ENCODE results near the gene ADRA1B. TPM values are rescaled to one million over a fixed set of nuclear protein-coding genes. Genes with fewer than 3 reads are reported as not detected.

The ADRA1B gene
- total and polyA plus RNA-seq, 2 donors (not counting 3 experiments of a cell fraction or from before 2014, with no cell fraction given), result 0.77 TPM; not detected in 1

GRCh38 chr5:159943326-159943725 is 27.0 kb downstream of the ADRA1B start:
- Histone ChIP-seq H3K9ac (replicated peaks; ENCODE audit: extremely low read depth, insufficient read depth, low read length) (no peak overlapping the region), H3K4me3 (replicated peaks in 1 of 3; ENCODE audit: insufficient read depth in 1 of 3, low read depth in 1 of 3, low read length in 3 of 3) (no peak overlapping the region), H3K27ac (ENCODE audit: insufficient read depth, low read depth, low read length) (no peak overlapping the region), H3K4me1 (ENCODE audit: control insufficient read depth, extremely low read depth, insufficient read depth, low read length) (peaks cover 4% of the 10 kb centered on the region), H3K36me3 (ENCODE audit: control insufficient read depth in 2 of 2, extremely low read depth in 1 of 2, insufficient read depth in 2 of 2, low read length in 2 of 2) (no peaks in the 10 kb centered on the region), H3K79me2 (ENCODE audit: control insufficient read depth, insufficient read depth, low read length) (no peaks in the 10 kb centered on the region), H3K27me3 (ENCODE audit: control insufficient read depth in 2 of 2, insufficient read depth in 2 of 2, low read length in 2 of 2) (peaks cover 0 to 1% of the 10 kb centered on the region in 2 experiments), H3K9me3 (replicated peaks; ENCODE audit: control insufficient read depth, insufficient read depth, low read length) (no peaks in the 10 kb centered on the region), H2AFZ (ENCODE audit: low read depth, low read length) (no peak overlapping the region), H4K20me1 (replicated peaks; ENCODE audit: control insufficient read depth, extremely low read depth, insufficient read depth, low read length) (no peaks in the 10 kb centered on the region), H3K9me1 (replicated peaks; ENCODE audit: control insufficient read depth, extremely low read depth, insufficient read depth, low read length) (no peaks in the 10 kb centered on the region), H3K4me2 (ENCODE audit: insufficient read depth, low read length) (no peak overlapping the region)
- dilution Hi-C loops (cut with MboI; ENCODE audit: extremely low pct_ligation_motif_present, low sequenced_read_pairs), result no loop called here
- POLR2A ChIA-PET, result no interaction called here
- CTCF ChIA-PET, result no interaction called here
- BruUV-seq (replicated peaks), result no TSS peak
- intact Hi-C loops (cut with micrococcal nuclease), result no loop called here
- TF ChIP-seq, protein P1, sequence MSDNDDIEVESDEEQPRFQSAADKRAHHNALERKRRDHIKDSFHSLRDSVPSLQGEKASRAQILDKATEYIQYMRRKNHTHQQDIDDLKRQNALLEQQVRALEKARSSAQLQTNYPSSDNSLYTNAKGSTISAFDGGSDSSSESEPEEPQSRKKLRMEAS (IDR thresholded peaks at IDR 0.05; ENCODE audit: insufficient read depth, insufficient read length), result no peak
- TF ChIP-seq EZH2 (IDR thresholded peaks at IDR 0.05; ENCODE audit: borderline replicate concordance, low read depth, low read length, severe bottlenecking), result no peak
- DNase-seq (ENCODE audit: low read depth, low spot score) (no peak), FAIRE-seq (no peak)

GRCh38 chr5:159944056-159944600 is 27.8 kb downstream of the ADRA1B start:
- Histone ChIP-seq H3K4me3 (replicated peaks in 1 of 3; ENCODE audit: insufficient read depth in 1 of 3, low read depth in 1 of 3, low read length in 3 of 3) (no peak overlapping the region), H3K79me2 (ENCODE audit: control insufficient read depth, insufficient read depth, low read length) (no peaks in the 10 kb centered on the region), H3K4me1 (ENCODE audit: control insufficient read depth, extremely low read depth, insufficient read depth, low read length) (peaks cover 4% of the 10 kb centered on the region), H3K9me1 (replicated peaks; ENCODE audit: control insufficient read depth, extremely low read depth, insufficient read depth, low read length) (no peaks in the 10 kb centered on the region), H3K9ac (replicated peaks; ENCODE audit: extremely low read depth, insufficient read depth, low read length) (no peak overlapping the region), H2AFZ (ENCODE audit: low read depth, low read length) (no peak overlapping the region), H3K27ac (ENCODE audit: insufficient read depth, low read depth, low read length) (no peak overlapping the region), H3K4me2 (ENCODE audit: insufficient read depth, low read length) (no peak overlapping the region), H4K20me1 (replicated peaks; ENCODE audit: control insufficient read depth, extremely low read depth, insufficient read depth, low read length) (no peaks in the 10 kb centered on the region), H3K27me3 (ENCODE audit: control insufficient read depth in 2 of 2, insufficient read depth in 2 of 2, low read length in 2 of 2) (peaks cover 0 to 1% of the 10 kb centered on the region in 2 experiments), H3K9me3 (replicated peaks; ENCODE audit: control insufficient read depth, insufficient read depth, low read length) (no peaks in the 10 kb centered on the region), H3K36me3 (ENCODE audit: control insufficient read depth in 2 of 2, extremely low read depth in 1 of 2, insufficient read depth in 2 of 2, low read length in 2 of 2) (no peaks in the 10 kb centered on the region)
- BruUV-seq (replicated peaks), result no TSS peak
- CTCF ChIA-PET, result no interaction called here
- no peak for FAIRE-seq
- dilution Hi-C loops (cut with MboI; ENCODE audit: extremely low pct_ligation_motif_present, low sequenced_read_pairs) (no loop called here), intact Hi-C loops (cut with micrococcal nuclease) (no loop called here)
- DNase-seq (ENCODE audit: low read depth, low spot score), result no peak
- POLR2A ChIA-PET, result no interaction called here
- TF ChIP-seq GATA2 (IDR thresholded peaks at IDR 0.05; ENCODE audit: insufficient read depth, insufficient read length, low read depth, low read length) (no peak), EZH2 (IDR thresholded peaks at IDR 0.05; ENCODE audit: borderline replicate concordance, low read depth, low read length, severe bottlenecking) (no peak), JUN (IDR thresholded peaks at IDR 0.05; ENCODE audit: borderline replicate concordance, insufficient read depth, insufficient read length, low read depth) (no peak), POLR2A (IDR thresholded peaks at IDR 0.05; ENCODE audit: low read depth, low read length) (no peak), MYC (IDR thresholded peaks at IDR 0.05; ENCODE audit: low read depth, low read length) (no peak), POLR2AphosphoS5 (IDR thresholded peaks at IDR 0.05; ENCODE audit: insufficient read depth, low read depth, low read length) (no peak), FOS (IDR thresholded peaks at IDR 0.05; ENCODE audit: borderline replicate concordance, insufficient read depth, low read length) (no peak)
- TF ChIP-seq, protein P1 (IDR thresholded peaks at IDR 0.05; ENCODE audit: insufficient read depth, insufficient read length), result no peak
- TF ChIP-seq, protein P2, sequence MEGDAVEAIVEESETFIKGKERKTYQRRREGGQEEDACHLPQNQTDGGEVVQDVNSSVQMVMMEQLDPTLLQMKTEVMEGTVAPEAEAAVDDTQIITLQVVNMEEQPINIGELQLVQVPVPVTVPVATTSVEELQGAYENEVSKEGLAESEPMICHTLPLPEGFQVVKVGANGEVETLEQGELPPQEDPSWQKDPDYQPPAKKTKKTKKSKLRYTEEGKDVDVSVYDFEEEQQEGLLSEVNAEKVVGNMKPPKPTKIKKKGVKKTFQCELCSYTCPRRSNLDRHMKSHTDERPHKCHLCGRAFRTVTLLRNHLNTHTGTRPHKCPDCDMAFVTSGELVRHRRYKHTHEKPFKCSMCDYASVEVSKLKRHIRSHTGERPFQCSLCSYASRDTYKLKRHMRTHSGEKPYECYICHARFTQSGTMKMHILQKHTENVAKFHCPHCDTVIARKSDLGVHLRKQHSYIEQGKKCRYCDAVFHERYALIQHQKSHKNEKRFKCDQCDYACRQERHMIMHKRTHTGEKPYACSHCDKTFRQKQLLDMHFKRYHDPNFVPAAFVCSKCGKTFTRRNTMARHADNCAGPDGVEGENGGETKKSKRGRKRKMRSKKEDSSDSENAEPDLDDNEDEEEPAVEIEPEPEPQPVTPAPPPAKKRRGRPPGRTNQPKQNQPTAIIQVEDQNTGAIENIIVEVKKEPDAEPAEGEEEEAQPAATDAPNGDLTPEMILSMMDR (IDR thresholded peaks at IDR 0.05; ENCODE audit: extremely low read depth in 1 of 2, insufficient read depth in 1 of 2, low read depth in 1 of 2, low read length in 2 of 2), result no peak
